CD4-positive, alpha-beta T cell treated with Interleukin-21 for 1 hour (primary cell): ENCODE data around the gene MOSPD3.
"Not testable (repeated sequence)": the region's sequence is repeated elsewhere in the genome, so short reads cannot be mapped to it uniquely, and the experiment has no call there.

Experiments
- DNase-seq: peaks from one replicate; pipeline ENCODE4 v3.0.0-alpha.2; 2020

MOSPD3 gene

GRCh38 chr7:100626530-100627237 lies 14.3 kb downstream of the MOSPD3 start:
- DNase-seq: peak; percentile 93

GRCh38 chr7:100627238-100627549 lies 14.9 kb downstream of the MOSPD3 start:
- DNase-seq: no peak

- DNase-seq: peak; percentile 26
These were observed 16.9 kb downstream of the MOSPD3 start for GRCh38 chr7:100629117-100629716.

GRCh38 chr7:100630066-100630465 lies 17.7 kb downstream of the MOSPD3 start:
- DNase-seq: no peak

- peak; percentile 67 for DNase-seq
These were observed 20.8 kb downstream of the MOSPD3 start for GRCh38 chr7:100632951-100633717.

GRCh38 chr7:100639995-100640516 lies 27.7 kb downstream of the MOSPD3 start:
- no peak for DNase-seq

- DNase-seq: no peak
These were observed 28.4 kb downstream of the MOSPD3 start for GRCh38 chr7:100640517-100641440.

- DNase-seq: no peak
These were observed 29.1 kb downstream of the MOSPD3 start, which contains the start of gene TFR2 for GRCh38 chr7:100641463-100641859. Gene TFR2, minus strand, starts transcription at chr7:100641552. Its CDS starts 43 bp downstream, at chr7:100641509.

GRCh38 chr7:100641860-100642533 lies 29.7 kb downstream of the MOSPD3 start:
- no peak for DNase-seq

- DNase-seq: peak; percentile 32
These were observed 30.2 kb downstream of the MOSPD3 start for GRCh38 chr7:100642534-100642907.

- DNase-seq: no peak
These were observed 37.7 kb downstream of the MOSPD3 start for GRCh38 chr7:100649826-100650565.

- DNase-seq: no peak
These were observed 42.8 kb downstream of the MOSPD3 start for GRCh38 chr7:100654908-100655831.

GRCh38 chr7:100655908-100656674 lies 43.8 kb downstream of the MOSPD3 start, which contains the start of gene ACTL6B:
Gene ACTL6B, minus strand, starts transcription at chr7:100656448. Its CDS starts 94 bp downstream, at chr7:100656354.
- peak; percentile 59 for DNase-seq

GRCh38 chr7:100662194-100662776 lies 49.9 kb downstream of the MOSPD3 start:
- DNase-seq: not testable (repeated sequence)
